DOHH2 (cell line): ENCODE results near the gene ZC3HAV1.

ENCODE experiments used
- EZH2phosphoT487 ChIP-seq: fragments of 200-600 bp; sonication (generic); IDR thresholded peaks from 2 replicates; pipeline ENCODE4 v1.6.1; 2017; ENCODE audit warnings: borderline replicate concordance, mild to moderate bottlenecking, antibody characterized with exemption, low read length, moderate library complexity, mixed read lengths
- TF ChIP-seq, protein P1 (sequence below): fragments of 200-600 bp; sonication (generic); IDR thresholded peaks from one replicate; pipeline ENCODE4 v1.5.1; 2014; ENCODE audit warnings: antibody characterized with exemption, mild to moderate bottlenecking, low read depth, low read length; ENCODE audit not compliant: poor library complexity, severe bottlenecking

DNA sequence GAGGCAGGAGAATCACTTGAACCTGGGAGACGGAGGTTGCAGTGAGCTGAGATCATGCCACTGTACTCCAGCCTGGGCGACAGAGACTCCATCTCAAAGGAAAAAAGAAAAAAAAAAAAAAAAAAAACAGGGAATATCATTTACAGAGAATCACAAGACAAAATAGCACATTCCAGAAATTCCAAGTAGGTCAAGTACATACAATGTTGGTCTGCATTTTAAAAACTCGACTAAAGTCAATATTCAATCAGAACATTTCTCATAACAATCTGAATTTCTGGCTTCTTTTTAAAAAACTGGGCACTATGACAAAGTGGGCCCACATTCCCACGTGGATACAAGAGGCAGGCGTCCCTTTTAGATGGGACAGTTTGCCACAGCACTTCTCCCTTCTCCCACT is 86.4 kb downstream of the ZC3HAV1 start:
- TF ChIP-seq, protein P1, sequence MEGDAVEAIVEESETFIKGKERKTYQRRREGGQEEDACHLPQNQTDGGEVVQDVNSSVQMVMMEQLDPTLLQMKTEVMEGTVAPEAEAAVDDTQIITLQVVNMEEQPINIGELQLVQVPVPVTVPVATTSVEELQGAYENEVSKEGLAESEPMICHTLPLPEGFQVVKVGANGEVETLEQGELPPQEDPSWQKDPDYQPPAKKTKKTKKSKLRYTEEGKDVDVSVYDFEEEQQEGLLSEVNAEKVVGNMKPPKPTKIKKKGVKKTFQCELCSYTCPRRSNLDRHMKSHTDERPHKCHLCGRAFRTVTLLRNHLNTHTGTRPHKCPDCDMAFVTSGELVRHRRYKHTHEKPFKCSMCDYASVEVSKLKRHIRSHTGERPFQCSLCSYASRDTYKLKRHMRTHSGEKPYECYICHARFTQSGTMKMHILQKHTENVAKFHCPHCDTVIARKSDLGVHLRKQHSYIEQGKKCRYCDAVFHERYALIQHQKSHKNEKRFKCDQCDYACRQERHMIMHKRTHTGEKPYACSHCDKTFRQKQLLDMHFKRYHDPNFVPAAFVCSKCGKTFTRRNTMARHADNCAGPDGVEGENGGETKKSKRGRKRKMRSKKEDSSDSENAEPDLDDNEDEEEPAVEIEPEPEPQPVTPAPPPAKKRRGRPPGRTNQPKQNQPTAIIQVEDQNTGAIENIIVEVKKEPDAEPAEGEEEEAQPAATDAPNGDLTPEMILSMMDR, result no peak
- no peak for TF ChIP-seq EZH2phosphoT487
